ENCODE measurements around the gene NPW.

NPW gene

GRCh38 chr16:1976216-1976520 is 43.4 kb upstream of the NPW start:
- no peak for TF ChIP-seq CTCF (IDR thresholded peaks at IDR 0.05; ENCODE audit: low read depth, low read length)
- H3K4me3 ChIP-seq (ENCODE audit: low read depth, low read length) = no peak overlapping the region

GRCh38 chr16:1976951-1977874 is 42.4 kb upstream of the NPW start:
- TF ChIP-seq CTCF (IDR thresholded peaks at IDR 0.05; ENCODE audit: low read depth, low read length) = no peak
- H3K4me3 ChIP-seq (ENCODE audit: low read depth, low read length) = no peak overlapping the region

GRCh38 chr16:1977875-1978268 is 41.7 kb upstream of the NPW start:
- no peak overlapping the region for H3K4me3 ChIP-seq (ENCODE audit: low read depth, low read length)
- no peak for TF ChIP-seq CTCF (IDR thresholded peaks at IDR 0.05; ENCODE audit: low read depth, low read length)

- no peak for TF ChIP-seq CTCF (IDR thresholded peaks at IDR 0.05; ENCODE audit: low read depth, low read length)
- H3K4me3 ChIP-seq (ENCODE audit: low read depth, low read length) = no peak overlapping the region
These were observed 41.0 kb upstream of the NPW start for GRCh38 chr16:1978476-1979120.

GRCh38 chr16:1979271-1980029 is 40.1 kb upstream of the NPW start:
- TF ChIP-seq CTCF (IDR thresholded peaks at IDR 0.05; ENCODE audit: low read depth, low read length) = no peak
- no peak overlapping the region for H3K4me3 ChIP-seq (ENCODE audit: low read depth, low read length)

GRCh38 chr16:1980030-1980769 is 39.4 kb upstream of the NPW start:
- no peak for TF ChIP-seq CTCF (IDR thresholded peaks at IDR 0.05; ENCODE audit: low read depth, low read length)
- H3K4me3 ChIP-seq (ENCODE audit: low read depth, low read length) = no peak overlapping the region
